Measurements from ENCODE around the gene ORMDL3.
A peak's percentile ranks its signal among the peaks of the same experiment; 100 is the strongest.
"Not testable (repeated sequence)": the region's sequence is repeated elsewhere in the genome, so short reads cannot be mapped to it uniquely, and the experiment has no call there.

Gene ORMDL3

GRCh38 chr17:39889200-39889599 is 38.2 kb downstream of the ORMDL3 start:
- no peak overlapping the region for H3K4me3 ChIP-seq (ENCODE audit: control insufficient read depth, low read depth, low read length)
- DNase-seq (ENCODE audit: low read depth), result no peak
- no peak for TF ChIP-seq CTCF (conservative IDR thresholded peaks at IDR 0.05; ENCODE audit: control insufficient read depth, insufficient read depth, low read depth, low read length)

GRCh38 chr17:39887078-39887477 is 40.3 kb downstream of the ORMDL3 start:
- no peak for DNase-seq (ENCODE audit: low read depth)
- TF ChIP-seq CTCF (conservative IDR thresholded peaks at IDR 0.05; ENCODE audit: control insufficient read depth, insufficient read depth, low read depth, low read length), result no peak
- H3K4me3 ChIP-seq (ENCODE audit: control insufficient read depth, low read depth, low read length), result no peak overlapping the region

DNA sequence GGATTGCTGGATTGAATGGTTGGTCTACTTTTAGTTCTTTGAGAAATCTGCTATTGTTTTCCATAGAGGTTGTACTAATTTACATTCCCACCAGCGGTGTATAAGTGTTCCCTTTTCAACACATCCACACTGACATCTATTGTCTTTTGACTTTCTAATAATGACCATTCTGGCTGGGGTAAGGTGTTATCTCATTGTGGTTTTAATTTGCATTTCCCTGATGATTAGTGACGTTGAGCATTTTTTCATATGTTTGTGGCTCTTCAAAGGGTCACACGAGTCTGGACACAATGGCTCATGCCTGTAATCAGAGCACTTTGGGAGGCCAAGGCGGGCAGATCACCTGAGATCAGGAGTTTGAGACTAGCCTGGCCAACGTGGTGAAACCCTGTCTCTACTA is 41.3 kb downstream of the ORMDL3 start:
- not testable (repeated sequence) for DNase-seq (ENCODE audit: low read depth); H3K4me3 ChIP-seq (ENCODE audit: control insufficient read depth, low read depth, low read length)

DNA sequence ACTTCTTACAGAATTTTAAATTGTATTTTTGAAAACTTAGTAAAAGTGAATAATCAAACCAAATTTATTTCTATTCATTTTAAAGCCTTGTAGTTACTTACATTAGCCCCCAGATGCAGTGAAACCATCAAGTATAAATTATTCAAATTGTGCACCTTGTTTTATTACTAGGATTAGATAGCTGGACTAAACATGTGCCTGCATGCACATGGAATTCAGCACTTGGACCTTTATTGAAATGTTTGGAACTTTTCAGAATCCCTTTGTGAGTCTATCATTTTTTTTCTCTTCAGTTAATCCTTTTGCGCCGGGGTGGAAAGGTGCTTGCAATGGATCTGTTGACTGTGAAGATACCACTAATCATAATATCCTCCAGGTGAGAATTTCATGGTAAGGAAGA is 54.6 kb downstream of the ORMDL3 start:
- TF ChIP-seq CTCF (conservative IDR thresholded peaks at IDR 0.05; ENCODE audit: control insufficient read depth, insufficient read depth, low read depth, low read length), result peak; percentile 48
- peak; percentile 51 for DNase-seq (ENCODE audit: low read depth)

GRCh38 chr17:39871801-39872200 is 55.6 kb downstream of the ORMDL3 start:
- DNase-seq (ENCODE audit: low read depth), result no peak
- no peak overlapping the region for H3K4me3 ChIP-seq (ENCODE audit: control insufficient read depth, low read depth, low read length)
- TF ChIP-seq CTCF (conservative IDR thresholded peaks at IDR 0.05; ENCODE audit: control insufficient read depth, insufficient read depth, low read depth, low read length), result no peak

More for the DNA sequence above, 54.6 kb downstream of the ORMDL3 start:
- no peak overlapping the region for H3K4me3 ChIP-seq (ENCODE audit: control insufficient read depth, low read depth, low read length)
